Psoas muscle (tissue), 8 donors: ENCODE data around the gene SPACA9. TPM values are rescaled to one million over a fixed set of nuclear protein-coding genes. Genes with fewer than 3 reads are reported as not detected.

Source experiments
- ATAC-seq, 4 donors: fragments of 200-7000 bp; cut with Tn5 transposase; one replicate each; pipeline ENCODE4 v1.9.1; 2020; ENCODE audit warnings: moderate library complexity in 3 of 4, mild to moderate bottlenecking in 2 of 4
- DNase-seq, 2 donors: peaks; one replicate each; pipeline ENCODE4 v3.0.0-alpha.2; 2020
- H3K27ac ChIP-seq: fragments of 200-600 bp; one replicate; pipeline ENCODE4 v1.8.0; 2022
- H3K27me3 ChIP-seq, 3 donors: fragments of 200-600 bp in 1 of 3; one replicate each; pipeline versions ENCODE4 v1.6.1 to v1.8.0; 2013 to 2022; ENCODE audit warnings: low read length in 2 of 3, mild to moderate bottlenecking in 2 of 3, moderate library complexity in 1 of 3; ENCODE audit not compliant: insufficient read depth in 3 of 3
- H3K36me3 ChIP-seq, 2 donors: fragments of 200-600 bp in 1 of 2; one replicate each; pipeline versions ENCODE4 v1.6.1 to v1.8.0; 2013 to 2022; ENCODE audit warnings: low read depth in 1 of 2, mild to moderate bottlenecking in 1 of 2, moderate library complexity in 1 of 2; ENCODE audit not compliant: insufficient read depth in 1 of 2
- H3K4me1 ChIP-seq: fragments of 200-600 bp; one replicate; pipeline ENCODE4 v1.8.0; 2022
- H3K4me3 ChIP-seq: fragments of 200-600 bp; one replicate; pipeline ENCODE4 v1.8.0; 2022; ENCODE audit warnings: mild to moderate bottlenecking
- H3K9me3 ChIP-seq: fragments of 200-600 bp; one replicate; pipeline ENCODE4 v1.8.0; 2022
- WGBS, 3 donors: extraction: QIAGEN DNeasy Blood & Tissue Kit; methylation state at CpG; one replicate each; pipeline versions ENCODE4 v1.1.6 to v1.1.7; 2013; 5-methylcytosine and 5-hydroxymethylcytosine counted together
- intact Hi-C, 2 donors: fragments of 100-400 bp; cut with DNase I; formaldehyde crosslinking; loops; one replicate each; pipeline versions ENCODE4 v1.11.0 to v1.14.2; 2022
- polyA plus RNA-seq, 3 donors: library from polyadenylated mRNA; stranded (reverse); fragments of 200-250 nt; gene quantifications; one replicate each; pipeline ENCODE4 v1.2.3, GENCODE V29; 2013
- total RNA-seq, 4 donors: library from RNA; stranded (reverse); fragmentation: NEBNext Ultra II Directional in 2 of 4; extraction: Animal tissue kit (Norgen Biotek cat#: 25700) in 2 of 4; gene quantifications; one replicate each; pipeline versions ENCODE4 v1.2.1 to v1.2.4, GENCODE V29; 2021 to 2023
- TF ChIP-seq, protein P1 (sequence below): fragments of 200-600 bp; IDR thresholded peaks from one replicate; pipeline ENCODE4 v1.8.0; 2022; ENCODE audit warnings: antibody characterized with exemption
- donor health status: healthy with polysubstance abuse.
- donor health status: DM: no; HTN: no; CAD: no; lungs with moderate emphysema.
- donor health status: Bipolar disorder and iron deficiency.
- donor health status: healthy.
- donor health status: DM: yes; HTN: yes; CAD: no.
- donor health status: DM: no; HTN: no; CAD: no.
- donor health status: DM: no; HTN: no; CAD: no.
- donor health status: DM: yes; HTN: yes; CAD: no.

SPACA9 gene
- total and polyA plus RNA-seq, 7 donors, result 0.64 to 3.6 (median 1.1) TPM

DNA sequence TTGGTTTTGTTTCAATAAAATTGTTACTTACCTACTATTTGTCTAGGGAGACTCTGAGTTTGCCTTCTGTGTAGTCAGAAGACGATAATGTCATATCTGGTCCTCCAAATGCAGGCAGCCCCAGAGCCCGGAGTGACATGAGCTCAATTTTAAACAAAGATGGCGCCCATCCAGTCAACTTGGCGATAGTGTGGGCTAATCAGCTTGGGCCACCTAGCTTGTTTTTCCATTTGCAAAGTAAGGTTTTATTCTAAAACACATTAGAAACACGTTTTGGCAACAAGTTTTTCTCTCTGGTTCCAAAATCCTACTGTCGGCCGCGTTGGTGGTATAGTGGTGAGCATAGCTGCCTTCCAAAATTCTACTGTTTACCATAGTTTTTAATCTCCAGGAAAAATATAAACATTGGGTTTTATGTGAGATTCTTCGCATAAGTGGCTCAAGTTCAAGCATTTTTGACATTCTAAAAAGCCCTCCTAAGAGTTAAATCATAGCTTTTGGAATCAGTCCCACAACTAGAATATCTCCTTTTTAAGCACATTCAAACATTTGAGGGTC lies 52.6 kb downstream of the SPACA9 start:
- 91 to 95% (median 93%) methylated on average over 9 of the region's 9 CpGs for WGBS, 3 donors
- Histone ChIP-seq H3K27ac (no peak overlapping the region), H3K36me3 (peaks cover 4 to 56% of the 10 kb centered on the region in 2 donors), H3K4me3 (no peak overlapping the region), H3K4me1 (peaks cover 8% of the 10 kb centered on the region), H3K9me3 (no peaks in the 10 kb centered on the region), H3K27me3 (no peaks in the 10 kb centered on the region)
- ATAC-seq (no peak), DNase-seq (no peak)
- intact Hi-C loops, result no loop called here
- TF ChIP-seq, protein P1, sequence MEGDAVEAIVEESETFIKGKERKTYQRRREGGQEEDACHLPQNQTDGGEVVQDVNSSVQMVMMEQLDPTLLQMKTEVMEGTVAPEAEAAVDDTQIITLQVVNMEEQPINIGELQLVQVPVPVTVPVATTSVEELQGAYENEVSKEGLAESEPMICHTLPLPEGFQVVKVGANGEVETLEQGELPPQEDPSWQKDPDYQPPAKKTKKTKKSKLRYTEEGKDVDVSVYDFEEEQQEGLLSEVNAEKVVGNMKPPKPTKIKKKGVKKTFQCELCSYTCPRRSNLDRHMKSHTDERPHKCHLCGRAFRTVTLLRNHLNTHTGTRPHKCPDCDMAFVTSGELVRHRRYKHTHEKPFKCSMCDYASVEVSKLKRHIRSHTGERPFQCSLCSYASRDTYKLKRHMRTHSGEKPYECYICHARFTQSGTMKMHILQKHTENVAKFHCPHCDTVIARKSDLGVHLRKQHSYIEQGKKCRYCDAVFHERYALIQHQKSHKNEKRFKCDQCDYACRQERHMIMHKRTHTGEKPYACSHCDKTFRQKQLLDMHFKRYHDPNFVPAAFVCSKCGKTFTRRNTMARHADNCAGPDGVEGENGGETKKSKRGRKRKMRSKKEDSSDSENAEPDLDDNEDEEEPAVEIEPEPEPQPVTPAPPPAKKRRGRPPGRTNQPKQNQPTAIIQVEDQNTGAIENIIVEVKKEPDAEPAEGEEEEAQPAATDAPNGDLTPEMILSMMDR, result no peak

DNA sequence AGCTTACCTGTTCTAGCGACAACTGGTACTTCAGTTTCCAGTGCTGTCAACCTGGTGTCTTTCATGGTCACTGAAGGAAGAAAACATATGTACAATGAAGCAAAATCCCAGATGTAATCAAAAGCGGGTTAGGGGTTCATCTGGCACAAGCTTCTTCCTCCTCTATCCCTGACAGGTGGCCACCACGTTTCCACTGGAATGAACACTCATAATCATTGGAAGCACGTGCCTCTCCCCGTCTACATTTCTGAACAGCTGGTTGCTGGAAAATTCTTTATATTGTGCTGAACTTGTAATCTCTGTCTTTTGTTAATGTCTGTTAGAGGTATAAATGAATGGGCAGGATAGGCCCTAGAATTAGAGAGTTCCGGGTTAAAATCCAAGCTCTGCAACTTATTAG lies 56.3 kb downstream of the SPACA9 start:
- Histone ChIP-seq H3K27me3 (no peaks in the 10 kb centered on the region), H3K4me1 (peaks cover 29% of the 10 kb centered on the region), H3K27ac (no peak overlapping the region), H3K9me3 (no peaks in the 10 kb centered on the region), H3K4me3 (no peak overlapping the region), H3K36me3 (peaks cover 0 to 19% of the 10 kb centered on the region in 2 donors)
- intact Hi-C loops, result no loop called here
- ATAC-seq (no peak), DNase-seq (no peak)
- WGBS, 3 donors, result 56 to 68% (median 57%) methylated on average over 6 of the region's 6 CpGs
- TF ChIP-seq, protein P1, result no peak

- TF ChIP-seq, protein P1, result no peak
- no peaks in the 10 kb centered on the region for H3K9me3 ChIP-seq
- H3K36me3 ChIP-seq, result peaks cover 0 to 16% of the 10 kb centered on the region in 2 donors
- 94 to 99% (median 96%) methylated on average over 7 of the region's 7 CpGs for WGBS, 3 donors
- intact Hi-C loops, result no loop called here
- DNase-seq (no peak), ATAC-seq (no peak)
- no peaks in the 10 kb centered on the region for H3K27me3 ChIP-seq
- peaks cover 42% of the 10 kb centered on the region for H3K4me1 ChIP-seq
- no peak overlapping the region for H3K27ac ChIP-seq
- H3K4me3 ChIP-seq, result no peak overlapping the region
Observed at GRCh38 chr9:132937463-132937901, 58.8 kb downstream of the SPACA9 start.

DNA sequence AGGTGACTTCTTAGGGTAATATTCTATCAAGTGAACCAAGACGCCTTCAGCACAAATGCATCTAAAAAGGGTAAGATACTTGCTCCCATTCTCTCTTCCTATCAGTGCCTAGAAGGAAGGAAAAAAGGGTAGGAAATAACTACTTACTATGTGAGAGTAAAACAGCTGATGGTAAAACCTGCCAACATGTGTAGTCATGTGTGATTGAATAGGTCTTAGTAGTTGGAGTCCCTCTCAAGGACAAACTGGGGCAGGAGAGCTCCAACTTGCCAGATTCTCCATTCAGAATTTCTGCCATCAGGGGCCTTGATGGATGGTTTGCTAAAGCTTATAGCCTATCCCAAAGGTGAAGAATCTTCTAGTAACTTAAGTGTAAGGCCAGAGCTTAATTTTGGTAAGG lies 60.5 kb downstream of the SPACA9 start:
- Histone ChIP-seq H3K27me3 (no peaks in the 10 kb centered on the region), H3K36me3 (peaks cover 0 to 7% of the 10 kb centered on the region in 2 donors), H3K4me1 (peaks cover 54% of the 10 kb centered on the region), H3K4me3 (no peak overlapping the region), H3K9me3 (no peaks in the 10 kb centered on the region), H3K27ac (peak overlapping the region; percentile 28)
- TF ChIP-seq, protein P1, result no peak
- DNase-seq, result no peak
- ATAC-seq, result peak; percentile 59 to 68 (median 68)
- WGBS, 3 donors, result 74 to 91% (median 75%) methylated on average over 1 of the region's 1 CpG
- intact Hi-C loops, result no loop called here

Other genes starting within 250 kb of the SPACA9 start
- 10 to 100 TPM in 1 of 4 donors, 1 to 10 TPM in 3; 5.5 to 10.0 (median 8.4) TPM for gene DDX31, start 208.9 kb upstream of the SPACA9 start, total RNA-seq
- gene DDX31, start 208.9 kb upstream of the SPACA9 start, polyA plus RNA-seq, result 10 to 100 TPM in 2 of 3 donors, 1 to 10 TPM in 1; 7.2 to 12.4 (median 10.1) TPM
- 10 to 100 TPM in 2 of 4 donors, 1 to 10 TPM in 2; 8.3 to 12.2 (median 10.6) TPM for gene GTF3C4, start 208.4 kb upstream of the SPACA9 start, total RNA-seq
- gene GTF3C4, start 208.4 kb upstream of the SPACA9 start, polyA plus RNA-seq, result 10 to 100 TPM in 1 of 3 donors, 1 to 10 TPM in 2; 3.8 to 12.8 (median 4.3) TPM
- not detected for gene AK8, start 614 bp upstream of the SPACA9 start, total RNA-seq
- under 1 TPM in 1 of 3 donors, not detected in 2; 0.10 TPM for gene AK8, start 614 bp upstream of the SPACA9 start, polyA plus RNA-seq
- gene TSC1, start 65.7 kb downstream of the SPACA9 start, total RNA-seq, result 10 to 100 TPM; 20.8 to 38.4 (median 30.0) TPM
- 10 to 100 TPM; 13.1 to 33.7 (median 13.3) TPM for gene TSC1, start 65.7 kb downstream of the SPACA9 start, polyA plus RNA-seq
- not detected for gene GFI1B, start 99.8 kb downstream of the SPACA9 start, total RNA-seq
- under 1 TPM; 0.07 to 0.14 (median 0.12) TPM for gene GFI1B, start 99.8 kb downstream of the SPACA9 start, polyA plus RNA-seq
- gene GTF3C5, start 152.1 kb downstream of the SPACA9 start, total RNA-seq, result 10 to 100 TPM; 34.6 to 45.8 (median 42.2) TPM
- 10 to 100 TPM; 42.7 to 70.8 (median 50.4) TPM for gene GTF3C5, start 152.1 kb downstream of the SPACA9 start, polyA plus RNA-seq
- 1 to 10 TPM in 1 of 4 donors, under 1 TPM in 3; 0.34 to 2.0 (median 0.63) TPM for gene CEL, start 183.1 kb downstream of the SPACA9 start, total RNA-seq
- under 1 TPM; 0.10 to 0.61 (median 0.21) TPM for gene CEL, start 183.1 kb downstream of the SPACA9 start, polyA plus RNA-seq
- gene RALGDS, start 242.3 kb downstream of the SPACA9 start, total RNA-seq, result 10 to 100 TPM; 13.3 to 64.6 (median 21.4) TPM
- 10 to 100 TPM; 12.3 to 21.1 (median 17.2) TPM for gene RALGDS, start 242.3 kb downstream of the SPACA9 start, polyA plus RNA-seq